Measurements from ENCODE around the gene CORO2A. TPM values are rescaled to one million over a fixed set of nuclear protein-coding genes. Genes with fewer than 3 reads are reported as not detected.

CORO2A gene
- total RNA-seq, 2 experiments from 2014 or later, result 6.8 to 8.5 TPM

DNA sequence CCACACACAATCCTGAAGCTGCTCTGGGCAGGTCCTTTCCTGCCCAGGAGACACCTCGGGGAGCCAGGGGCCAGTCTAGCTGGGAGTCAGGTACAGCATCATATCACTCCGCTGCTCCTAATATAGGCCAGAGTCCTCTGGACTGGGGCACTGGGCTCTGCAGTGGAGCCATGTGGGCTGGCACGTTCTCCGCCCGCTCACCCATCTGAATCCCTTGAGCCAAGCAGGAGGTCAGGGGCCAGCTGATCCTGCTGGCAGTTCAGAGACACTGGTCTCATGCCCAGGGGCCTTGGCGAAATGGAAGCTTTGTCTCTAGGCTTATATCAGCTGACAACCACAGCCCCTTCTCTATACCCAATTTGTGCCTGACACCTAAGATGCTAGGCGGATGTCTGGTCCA, 9.3 kb upstream of the CORO2A start:
- peaks cover 6% of the 10 kb centered on the region for H3K4me1 Mint-ChIP-seq (ENCODE audit: low read depth)
- DNase-seq (no peak), ATAC-seq (ENCODE audit: poor library complexity) (no peak)
- no peak overlapping the region for H3K27ac Mint-ChIP-seq
- Histone ChIP-seq H3K4me1 (ENCODE audit: insufficient read depth, low read length) (peaks cover 8% of the 10 kb centered on the region), H3K36me3 (ENCODE audit: insufficient read depth, low read length) (no peaks in the 10 kb centered on the region), H3K4me3 (ENCODE audit: low read length) (no peak overlapping the region), H3K9me3 (ENCODE audit: control insufficient read depth in 1 of 2, insufficient read depth in 1 of 2, low read length in 2 of 2) (no peaks in the 10 kb centered on the region), H3K27ac (ENCODE audit: low read depth in 1 of 2, low read length in 2 of 2) (no peak overlapping the region), H3K27me3 (ENCODE audit: control insufficient read depth in 1 of 2, insufficient read depth in 2 of 2, low read length in 2 of 2) (no peaks in the 10 kb centered on the region)
- H3K9me3 Mint-ChIP-seq, result no peaks in the 10 kb centered on the region
- peaks cover 8% of the 10 kb centered on the region for H3K36me3 Mint-ChIP-seq (ENCODE audit: low read depth)
- TF ChIP-seq, protein P1, sequence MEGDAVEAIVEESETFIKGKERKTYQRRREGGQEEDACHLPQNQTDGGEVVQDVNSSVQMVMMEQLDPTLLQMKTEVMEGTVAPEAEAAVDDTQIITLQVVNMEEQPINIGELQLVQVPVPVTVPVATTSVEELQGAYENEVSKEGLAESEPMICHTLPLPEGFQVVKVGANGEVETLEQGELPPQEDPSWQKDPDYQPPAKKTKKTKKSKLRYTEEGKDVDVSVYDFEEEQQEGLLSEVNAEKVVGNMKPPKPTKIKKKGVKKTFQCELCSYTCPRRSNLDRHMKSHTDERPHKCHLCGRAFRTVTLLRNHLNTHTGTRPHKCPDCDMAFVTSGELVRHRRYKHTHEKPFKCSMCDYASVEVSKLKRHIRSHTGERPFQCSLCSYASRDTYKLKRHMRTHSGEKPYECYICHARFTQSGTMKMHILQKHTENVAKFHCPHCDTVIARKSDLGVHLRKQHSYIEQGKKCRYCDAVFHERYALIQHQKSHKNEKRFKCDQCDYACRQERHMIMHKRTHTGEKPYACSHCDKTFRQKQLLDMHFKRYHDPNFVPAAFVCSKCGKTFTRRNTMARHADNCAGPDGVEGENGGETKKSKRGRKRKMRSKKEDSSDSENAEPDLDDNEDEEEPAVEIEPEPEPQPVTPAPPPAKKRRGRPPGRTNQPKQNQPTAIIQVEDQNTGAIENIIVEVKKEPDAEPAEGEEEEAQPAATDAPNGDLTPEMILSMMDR (IDR thresholded peaks at IDR 0.05), result no peak
- POLR2A ChIA-PET, result no interaction called here
- H3K27me3 Mint-ChIP-seq, result no peaks in the 10 kb centered on the region
- no peak overlapping the region for H3K4me3 Mint-ChIP-seq
- CTCF ChIA-PET, result no interaction called here
- intact Hi-C loops (cut with DNase I, micrococcal nuclease), result no loop called here

DNA sequence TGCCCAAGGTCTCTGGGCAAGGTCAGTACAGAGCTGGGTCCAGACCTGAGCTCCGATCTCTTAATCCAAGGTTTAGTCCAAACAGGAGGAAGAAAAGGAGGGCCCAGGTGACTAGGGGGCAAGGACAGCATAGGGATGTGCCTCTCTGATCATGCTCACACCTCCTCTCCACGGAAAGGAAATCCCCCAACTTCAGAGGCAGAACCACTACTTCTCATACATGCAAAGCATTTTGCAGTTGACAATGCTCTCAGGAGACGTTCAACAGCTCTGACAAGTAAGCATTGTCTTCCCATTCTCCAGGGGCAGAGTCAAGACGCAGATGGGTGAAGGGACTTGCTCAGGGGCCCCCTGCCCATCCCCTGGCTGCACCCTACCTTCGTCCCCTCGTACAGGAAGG, 8.7 kb upstream of the CORO2A start:
- no peaks in the 10 kb centered on the region for H3K36me3 ChIP-seq (ENCODE audit: insufficient read depth, low read length)
- no peak for ATAC-seq (ENCODE audit: poor library complexity)
- Mint-ChIP-seq H3K36me3 (ENCODE audit: low read depth) (peaks cover 8% of the 10 kb centered on the region), H3K4me3 (no peak overlapping the region), H3K27me3 (no peaks in the 10 kb centered on the region), H3K4me1 (ENCODE audit: low read depth) (peaks cover 6% of the 10 kb centered on the region), H3K9me3 (no peaks in the 10 kb centered on the region), H3K27ac (no peak overlapping the region)
- POLR2A ChIA-PET, result no interaction called here
- TF ChIP-seq, protein P1 (IDR thresholded peaks at IDR 0.05), result no peak
- no peaks in the 10 kb centered on the region for H3K9me3 ChIP-seq (ENCODE audit: control insufficient read depth in 1 of 2, insufficient read depth in 1 of 2, low read length in 2 of 2)
- no peak for DNase-seq
- CTCF ChIA-PET, result no interaction called here
- peaks cover 8% of the 10 kb centered on the region for H3K4me1 ChIP-seq (ENCODE audit: insufficient read depth, low read length)
- H3K4me3 ChIP-seq (ENCODE audit: low read length), result no peak overlapping the region
- no peaks in the 10 kb centered on the region for H3K27me3 ChIP-seq (ENCODE audit: control insufficient read depth in 1 of 2, insufficient read depth in 2 of 2, low read length in 2 of 2)
- H3K27ac ChIP-seq (ENCODE audit: low read depth in 1 of 2, low read length in 2 of 2), result no peak overlapping the region
- intact Hi-C loops (cut with DNase I, micrococcal nuclease), result no loop called here

DNA sequence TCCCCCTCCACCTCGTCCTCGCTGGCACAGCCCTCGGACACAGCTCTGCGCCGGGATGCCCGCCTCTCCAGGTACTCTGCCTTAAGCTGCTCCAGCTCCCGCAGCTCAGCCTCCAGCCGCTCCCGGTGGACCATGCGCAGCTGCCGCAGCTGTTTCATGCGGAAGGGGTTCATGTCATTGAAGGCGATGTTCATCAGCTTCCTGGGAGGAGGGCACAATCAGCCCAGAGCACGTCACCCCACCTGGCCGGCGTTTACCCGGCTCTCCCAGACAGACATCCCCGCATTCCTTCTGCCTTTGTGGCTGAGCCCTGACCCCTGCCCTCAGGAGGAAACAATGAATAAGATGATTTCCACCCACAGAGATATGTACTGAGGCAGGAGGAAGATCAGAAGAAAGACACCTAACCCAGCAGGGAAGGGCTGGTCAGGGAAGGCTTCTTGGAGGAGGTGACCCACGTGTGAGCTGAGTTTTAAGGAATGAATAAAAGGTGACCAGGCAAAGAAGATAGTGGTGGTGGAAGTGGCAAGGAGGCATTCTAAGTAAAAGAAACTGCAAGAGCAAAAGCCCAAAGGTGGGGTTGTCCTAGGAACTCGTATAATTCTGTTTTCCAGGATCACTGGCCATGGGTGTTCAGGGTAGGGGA, 7.1 kb upstream of the CORO2A start:
- H3K4me3 ChIP-seq (ENCODE audit: low read length), result no peak overlapping the region
- Mint-ChIP-seq H3K27ac (no peak overlapping the region), H3K4me1 (ENCODE audit: low read depth) (no peaks in the 10 kb centered on the region), H3K4me3 (no peak overlapping the region), H3K36me3 (ENCODE audit: low read depth) (peaks cover 8% of the 10 kb centered on the region), H3K27me3 (no peaks in the 10 kb centered on the region), H3K9me3 (no peaks in the 10 kb centered on the region)
- ATAC-seq (ENCODE audit: poor library complexity), result no peak
- intact Hi-C loops (cut with DNase I, micrococcal nuclease), result no loop called here
- POLR2A ChIA-PET, result no interaction called here
- TF ChIP-seq, protein P1 (IDR thresholded peaks at IDR 0.05), result no peak
- H3K4me1 ChIP-seq (ENCODE audit: insufficient read depth, low read length), result no peaks in the 10 kb centered on the region
- CTCF ChIA-PET, result no interaction called here
- H3K27me3 ChIP-seq (ENCODE audit: control insufficient read depth in 1 of 2, insufficient read depth in 2 of 2, low read length in 2 of 2), result no peaks in the 10 kb centered on the region
- DNase-seq, result no peak
- H3K36me3 ChIP-seq (ENCODE audit: insufficient read depth, low read length), result no peaks in the 10 kb centered on the region
- no peak overlapping the region for H3K27ac ChIP-seq (ENCODE audit: low read depth in 1 of 2, low read length in 2 of 2)
- no peaks in the 10 kb centered on the region for H3K9me3 ChIP-seq (ENCODE audit: control insufficient read depth in 1 of 2, insufficient read depth in 1 of 2, low read length in 2 of 2)
